Ishikawa (cell line): Measurements from ENCODE around the gene ARHGAP22.

Source experiments
- CEBPB ChIP-seq: IDR thresholded peaks from 2 replicates; pipeline ENCODE4 v1.6.1; 2012
- CREB1 ChIP-seq: IDR thresholded peaks from 2 replicates; pipeline ENCODE4 v1.6.1; 2012; ENCODE audit warnings: low read depth
- EGR1 ChIP-seq: IDR thresholded peaks from 2 replicates; pipeline ENCODE4 v1.6.1; 2012
- EP300 ChIP-seq: IDR thresholded peaks from 2 replicates; pipeline ENCODE4 v1.6.1; 2012; ENCODE audit warnings: borderline replicate concordance
- FOXM1 ChIP-seq: IDR thresholded peaks from 2 replicates; pipeline ENCODE4 v1.6.1; 2012; ENCODE audit warnings: low read depth, borderline replicate concordance
- MAX ChIP-seq: IDR thresholded peaks from 2 replicates; pipeline ENCODE4 v1.6.1; 2012
- NFIC ChIP-seq: IDR thresholded peaks from 2 replicates; pipeline ENCODE4 v1.6.1; 2012
- RAD21 ChIP-seq: IDR thresholded peaks from 2 replicates; pipeline ENCODE4 v1.6.1; 2012; ENCODE audit warnings: low read depth
- TAF1 ChIP-seq: IDR thresholded peaks from 2 replicates; pipeline ENCODE4 v1.6.1; 2012; ENCODE audit warnings: low read depth, mild to moderate bottlenecking
- TCF12 ChIP-seq: IDR thresholded peaks from 2 replicates; pipeline ENCODE4 v1.6.1; 2012; ENCODE audit warnings: low read depth
- TEAD4 ChIP-seq: IDR thresholded peaks from 2 replicates; pipeline ENCODE4 v1.6.1; 2012
- YY1 ChIP-seq: IDR thresholded peaks from 2 replicates; pipeline ENCODE4 v1.6.1; 2012; ENCODE audit warnings: low read depth
- ZBTB7A ChIP-seq: IDR thresholded peaks from 2 replicates; pipeline ENCODE4 v1.6.1; 2012; ENCODE audit warnings: low read depth
- TF ChIP-seq, protein P1 (sequence below): IDR thresholded peaks from 2 replicates; pipeline ENCODE4 v1.6.1; 2012; ENCODE audit warnings: low read depth, mild to moderate bottlenecking
- TF ChIP-seq, protein P2 (sequence below): IDR thresholded peaks from 2 replicates; pipeline ENCODE4 v1.6.1; 2012

Gene ARHGAP22

GRCh38 chr10:48649349-48649944, 44.6 kb upstream of the ARHGAP22 start:
- no peak for TF ChIP-seq EGR1
- TF ChIP-seq, protein P1, sequence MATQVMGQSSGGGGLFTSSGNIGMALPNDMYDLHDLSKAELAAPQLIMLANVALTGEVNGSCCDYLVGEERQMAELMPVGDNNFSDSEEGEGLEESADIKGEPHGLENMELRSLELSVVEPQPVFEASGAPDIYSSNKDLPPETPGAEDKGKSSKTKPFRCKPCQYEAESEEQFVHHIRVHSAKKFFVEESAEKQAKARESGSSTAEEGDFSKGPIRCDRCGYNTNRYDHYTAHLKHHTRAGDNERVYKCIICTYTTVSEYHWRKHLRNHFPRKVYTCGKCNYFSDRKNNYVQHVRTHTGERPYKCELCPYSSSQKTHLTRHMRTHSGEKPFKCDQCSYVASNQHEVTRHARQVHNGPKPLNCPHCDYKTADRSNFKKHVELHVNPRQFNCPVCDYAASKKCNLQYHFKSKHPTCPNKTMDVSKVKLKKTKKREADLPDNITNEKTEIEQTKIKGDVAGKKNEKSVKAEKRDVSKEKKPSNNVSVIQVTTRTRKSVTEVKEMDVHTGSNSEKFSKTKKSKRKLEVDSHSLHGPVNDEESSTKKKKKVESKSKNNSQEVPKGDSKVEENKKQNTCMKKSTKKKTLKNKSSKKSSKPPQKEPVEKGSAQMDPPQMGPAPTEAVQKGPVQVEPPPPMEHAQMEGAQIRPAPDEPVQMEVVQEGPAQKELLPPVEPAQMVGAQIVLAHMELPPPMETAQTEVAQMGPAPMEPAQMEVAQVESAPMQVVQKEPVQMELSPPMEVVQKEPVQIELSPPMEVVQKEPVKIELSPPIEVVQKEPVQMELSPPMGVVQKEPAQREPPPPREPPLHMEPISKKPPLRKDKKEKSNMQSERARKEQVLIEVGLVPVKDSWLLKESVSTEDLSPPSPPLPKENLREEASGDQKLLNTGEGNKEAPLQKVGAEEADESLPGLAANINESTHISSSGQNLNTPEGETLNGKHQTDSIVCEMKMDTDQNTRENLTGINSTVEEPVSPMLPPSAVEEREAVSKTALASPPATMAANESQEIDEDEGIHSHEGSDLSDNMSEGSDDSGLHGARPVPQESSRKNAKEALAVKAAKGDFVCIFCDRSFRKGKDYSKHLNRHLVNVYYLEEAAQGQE, result no peak
- no peak for TF ChIP-seq RAD21
- no peak for TF ChIP-seq CEBPB
- no peak for TF ChIP-seq ZBTB7A
- no peak for TF ChIP-seq TCF12
- no peak for TF ChIP-seq EP300
- no peak for TF ChIP-seq MAX
- no peak for TF ChIP-seq TAF1
- no peak for TF ChIP-seq CREB1
- no peak for TF ChIP-seq FOXM1
- no peak for TF ChIP-seq YY1
- no peak for TF ChIP-seq TEAD4
- TF ChIP-seq, protein P2, sequence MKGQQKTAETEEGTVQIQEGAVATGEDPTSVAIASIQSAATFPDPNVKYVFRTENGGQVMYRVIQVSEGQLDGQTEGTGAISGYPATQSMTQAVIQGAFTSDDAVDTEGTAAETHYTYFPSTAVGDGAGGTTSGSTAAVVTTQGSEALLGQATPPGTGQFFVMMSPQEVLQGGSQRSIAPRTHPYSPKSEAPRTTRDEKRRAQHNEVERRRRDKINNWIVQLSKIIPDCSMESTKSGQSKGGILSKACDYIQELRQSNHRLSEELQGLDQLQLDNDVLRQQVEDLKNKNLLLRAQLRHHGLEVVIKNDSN, result no peak
- no peak for TF ChIP-seq NFIC

DNA sequence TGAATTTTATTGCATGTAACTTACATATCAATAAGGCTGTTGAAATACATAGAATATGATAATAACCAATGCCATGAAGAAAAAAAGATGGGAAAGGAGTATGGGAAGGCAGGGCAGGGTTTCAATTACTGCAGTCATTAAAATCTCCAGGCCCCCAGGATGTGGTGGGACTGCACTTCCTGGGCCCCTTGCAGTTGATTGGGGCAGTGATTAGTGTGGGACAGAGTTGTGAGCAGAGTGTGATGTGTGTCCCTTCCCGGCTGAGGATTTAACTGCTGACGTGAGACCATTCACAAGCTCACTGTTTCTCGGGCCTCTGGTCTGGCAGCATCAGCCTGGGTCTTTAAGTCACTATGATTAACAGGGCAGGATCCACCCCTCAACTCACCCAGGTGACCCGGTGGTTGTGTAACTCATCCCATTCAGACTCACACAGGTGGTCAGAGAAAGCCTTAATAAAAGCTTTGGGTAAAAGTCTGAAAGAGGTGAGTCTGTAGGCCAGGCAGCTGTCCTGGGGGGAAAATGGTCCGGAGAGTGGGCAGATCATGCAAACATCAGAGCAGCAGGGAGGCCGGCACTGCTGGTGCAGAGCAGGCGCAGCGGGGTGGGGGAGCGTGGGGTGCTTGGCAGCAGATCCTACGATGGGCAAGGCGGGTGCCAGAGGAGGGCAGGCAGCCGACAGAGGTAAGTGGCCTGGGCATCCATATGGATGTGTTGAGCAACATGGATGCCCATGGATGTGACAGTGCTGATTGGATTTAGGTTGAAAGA, 43.5 kb upstream of the ARHGAP22 start:
- TF ChIP-seq EGR1 (no peak), TEAD4 (no peak), RAD21 (no peak), YY1 (no peak), CREB1 (no peak), NFIC (no peak), TCF12 (no peak), TAF1 (no peak), EP300 (no peak), MAX (no peak), CEBPB (no peak), ZBTB7A (no peak), FOXM1 (no peak)
- TF ChIP-seq, protein P1, result no peak
- TF ChIP-seq, protein P2, result no peak

- TF ChIP-seq CREB1 (no peak), EP300 (no peak), TAF1 (no peak), TEAD4 (no peak), MAX (no peak), EGR1 (no peak), TCF12 (no peak), FOXM1 (no peak), YY1 (no peak), NFIC (no peak), CEBPB (no peak)
- TF ChIP-seq, protein P1, result no peak
- TF ChIP-seq, protein P2, result no peak
These were observed 40.7 kb upstream of the ARHGAP22 start for GRCh38 chr10:48645600-48645999.
